HG02938 (cell line): Measurements from ENCODE around the gene ZNF23.

Experiments used
- ATAC-seq: cut with Tn5 transposase; IDR thresholded peaks from one replicate; pipeline ENCODE4 v1.9.1; 2021; ENCODE audit warnings: mild to moderate bottlenecking, moderate library complexity; ENCODE audit not compliant: unreplicated experiment

ZNF23 gene

DNA sequence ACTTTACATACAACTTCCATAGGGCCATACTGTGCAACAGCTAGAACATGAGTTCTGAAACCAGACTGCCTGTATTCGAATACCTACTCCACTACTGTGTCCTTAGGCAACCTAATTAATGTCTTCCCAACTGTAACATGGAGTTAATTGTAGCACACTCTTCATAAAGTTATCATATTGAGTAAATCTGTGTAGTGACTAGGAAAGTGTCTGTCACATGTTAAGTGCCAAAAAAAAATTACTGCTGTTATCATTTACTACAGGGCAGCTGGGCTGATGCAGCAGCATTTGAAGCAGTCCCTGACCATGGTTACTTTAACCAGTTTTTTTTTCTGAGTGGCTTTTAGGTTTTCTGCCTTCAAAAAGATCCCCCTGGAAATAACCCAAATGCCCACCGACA, 10.9 kb upstream of the ZNF23 start:
- ATAC-seq = no peak

DNA sequence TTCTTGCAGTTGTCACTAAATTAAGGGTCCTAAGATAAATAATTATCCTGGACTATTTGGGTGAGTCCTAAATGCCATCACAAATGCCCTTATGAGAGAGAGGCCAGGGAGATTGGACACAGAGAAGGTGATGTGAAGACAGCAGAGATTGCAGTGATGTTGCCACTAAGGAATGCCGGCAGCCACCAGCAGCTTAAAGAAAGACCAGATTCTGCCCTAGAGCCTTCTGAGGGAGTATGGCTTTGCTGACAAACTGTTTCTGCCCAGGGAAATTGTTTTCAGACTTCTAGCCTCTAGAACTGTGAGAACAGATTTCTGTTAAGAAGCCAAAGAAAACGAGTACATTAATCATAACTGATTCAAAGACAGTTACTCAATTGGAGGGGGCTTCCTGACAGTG, 10.0 kb upstream of the ZNF23 start:
- no peak for ATAC-seq

DNA sequence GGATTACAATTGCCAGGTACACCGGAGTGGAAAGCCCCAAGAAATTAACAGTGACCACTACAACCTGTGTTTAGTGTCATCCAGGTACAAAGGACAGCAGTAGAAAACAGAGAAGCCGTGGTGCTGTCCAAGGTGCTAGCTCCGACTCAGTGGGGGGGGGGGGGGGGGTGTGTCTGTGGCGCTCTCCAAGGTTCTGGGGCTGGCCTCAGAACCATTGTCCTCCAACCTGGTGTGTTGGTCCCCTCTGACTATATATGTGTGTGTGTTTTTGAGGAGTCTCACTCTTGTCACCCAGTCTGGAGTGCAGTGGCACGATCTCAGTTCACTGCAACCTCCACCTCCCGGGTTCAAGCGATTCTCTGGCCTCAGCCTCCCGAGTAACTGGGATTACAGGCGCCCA, 5.8 kb upstream of the ZNF23 start:
- no peak for ATAC-seq

DNA sequence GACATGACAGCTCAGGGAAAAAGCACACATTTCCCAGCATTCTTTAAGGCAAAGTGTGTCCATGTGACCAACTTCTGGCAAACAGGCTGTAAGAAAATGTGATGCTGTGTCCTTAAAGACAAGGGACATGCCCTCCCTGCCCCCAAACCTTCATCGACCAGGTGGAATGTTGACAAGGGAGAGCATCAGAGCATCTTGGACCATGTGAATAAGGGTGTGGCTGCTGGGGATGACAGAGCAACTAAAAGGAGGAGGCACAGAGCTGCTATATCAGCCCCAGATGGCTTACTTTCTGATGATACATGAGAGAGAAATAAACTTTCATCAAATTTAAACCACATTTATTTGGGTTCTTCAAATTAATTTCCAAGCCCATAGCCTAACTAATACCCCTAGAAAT, 2.2 kb upstream of the ZNF23 start:
- no peak for ATAC-seq

DNA sequence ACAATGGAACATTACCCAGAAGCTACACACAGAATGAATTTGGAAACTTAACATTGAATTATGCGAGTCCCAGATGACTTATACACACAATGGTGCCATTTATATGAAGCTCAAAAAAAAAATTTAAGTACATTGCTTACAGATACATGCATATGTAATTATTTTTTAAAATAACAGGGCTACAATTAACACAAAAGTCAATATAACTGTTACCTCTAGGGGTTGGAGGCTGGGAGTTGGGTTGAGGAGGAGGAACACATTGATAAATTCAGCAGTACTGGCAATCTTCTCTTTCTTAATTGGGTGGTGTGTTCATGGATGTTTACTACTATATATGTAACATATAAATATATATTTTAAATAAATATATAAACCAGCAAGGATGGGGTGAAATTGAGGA, 1.1 kb downstream of the ZNF23 start:
- ATAC-seq = no peak

DNA sequence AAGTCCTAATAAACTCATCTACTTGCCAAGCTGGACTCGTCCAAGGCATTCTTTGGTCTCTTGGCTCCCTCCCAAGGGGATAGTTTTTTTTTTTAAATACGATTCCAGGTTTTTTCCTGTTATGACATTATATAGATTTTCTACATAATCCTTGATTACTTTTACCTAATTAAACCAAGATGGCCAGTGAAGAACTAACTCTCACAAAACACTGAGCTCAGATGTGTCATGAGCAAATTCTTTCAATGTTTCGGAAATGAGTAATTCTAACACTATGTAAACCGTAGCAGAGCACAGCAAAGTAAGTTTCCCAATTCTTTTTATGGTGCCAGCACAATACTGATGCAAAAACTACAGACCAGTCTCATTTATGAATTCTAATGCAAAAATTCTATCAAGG, 1.8 kb downstream of the ZNF23 start:
- ATAC-seq = no peak

DNA sequence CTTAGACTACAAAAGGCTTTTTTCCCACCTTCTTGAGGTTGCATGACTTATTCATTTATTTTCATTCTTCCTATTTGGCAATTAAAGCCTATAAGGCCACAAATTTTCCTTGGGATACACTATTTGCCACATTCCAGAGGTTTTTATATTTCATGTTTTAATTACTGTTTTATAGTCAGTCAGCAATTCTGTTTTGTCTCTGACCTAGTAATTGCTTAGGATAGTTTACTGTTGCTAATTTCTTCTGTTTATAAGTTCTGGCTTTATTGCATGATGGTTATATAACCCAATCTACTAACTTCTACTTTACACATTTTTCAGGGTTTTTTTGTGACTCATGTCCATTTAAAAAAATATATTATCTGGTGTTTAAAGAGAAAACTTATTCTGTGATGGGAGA, 2.5 kb downstream of the ZNF23 start:
- ATAC-seq = no peak

DNA sequence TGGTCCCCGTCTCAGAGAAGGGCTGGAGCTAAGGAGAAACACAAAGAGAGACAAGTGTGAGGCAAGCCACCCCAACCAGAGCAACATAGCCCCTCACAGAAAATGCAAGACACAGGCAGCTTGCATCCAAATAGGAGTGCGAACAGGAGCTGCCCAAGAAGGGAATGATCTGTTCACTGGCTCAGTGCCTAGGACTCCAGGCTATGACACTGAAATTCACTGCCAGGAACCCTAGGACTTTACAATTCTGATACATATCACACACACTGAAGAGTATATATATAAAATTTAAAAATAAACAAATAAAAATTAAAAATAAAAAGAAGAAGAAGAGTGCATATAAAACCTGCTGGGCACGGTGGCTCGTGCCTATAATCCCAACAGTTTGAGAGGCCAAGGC, 5.2 kb downstream of the ZNF23 start:
- ATAC-seq = no peak

DNA sequence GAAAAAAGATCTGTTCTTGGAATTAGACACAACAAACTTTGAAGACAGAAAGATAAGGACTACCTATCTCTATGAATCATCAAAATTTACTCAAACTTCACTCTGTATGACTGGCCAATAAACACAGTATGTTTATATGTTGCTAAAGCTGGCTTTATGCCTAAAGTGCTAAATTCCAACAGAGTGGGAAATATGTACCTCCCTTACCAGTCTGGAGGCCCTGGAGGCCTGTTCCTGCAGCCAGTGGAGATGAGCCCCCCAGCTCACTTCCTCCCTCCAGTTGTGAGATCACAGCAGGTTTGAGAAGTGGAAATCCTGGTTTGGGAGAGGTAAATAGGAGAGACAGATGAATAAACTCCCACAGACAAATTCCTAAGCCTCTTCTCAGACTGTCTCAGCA, 9.0 kb downstream of the ZNF23 start:
- ATAC-seq = no peak

DNA sequence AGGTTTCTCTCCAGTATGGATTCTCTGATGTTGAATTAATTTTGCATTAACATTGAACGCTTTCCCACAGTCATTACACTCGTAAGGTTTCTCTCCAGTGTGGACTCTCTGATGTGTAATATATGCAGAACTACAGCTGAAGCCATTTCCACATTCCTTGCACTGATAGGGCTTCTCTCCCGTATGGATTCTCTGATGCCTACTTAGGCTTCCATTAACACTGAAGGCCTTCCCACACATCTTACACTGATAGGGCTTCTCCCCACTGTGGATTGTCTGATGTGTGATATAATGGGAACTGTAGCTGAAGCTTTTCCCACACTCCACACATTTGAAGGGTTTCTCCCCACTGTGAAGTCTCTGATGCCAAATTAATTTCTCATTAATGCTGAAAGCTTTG, 13.0 kb downstream of the ZNF23 start:
- no peak for ATAC-seq

DNA sequence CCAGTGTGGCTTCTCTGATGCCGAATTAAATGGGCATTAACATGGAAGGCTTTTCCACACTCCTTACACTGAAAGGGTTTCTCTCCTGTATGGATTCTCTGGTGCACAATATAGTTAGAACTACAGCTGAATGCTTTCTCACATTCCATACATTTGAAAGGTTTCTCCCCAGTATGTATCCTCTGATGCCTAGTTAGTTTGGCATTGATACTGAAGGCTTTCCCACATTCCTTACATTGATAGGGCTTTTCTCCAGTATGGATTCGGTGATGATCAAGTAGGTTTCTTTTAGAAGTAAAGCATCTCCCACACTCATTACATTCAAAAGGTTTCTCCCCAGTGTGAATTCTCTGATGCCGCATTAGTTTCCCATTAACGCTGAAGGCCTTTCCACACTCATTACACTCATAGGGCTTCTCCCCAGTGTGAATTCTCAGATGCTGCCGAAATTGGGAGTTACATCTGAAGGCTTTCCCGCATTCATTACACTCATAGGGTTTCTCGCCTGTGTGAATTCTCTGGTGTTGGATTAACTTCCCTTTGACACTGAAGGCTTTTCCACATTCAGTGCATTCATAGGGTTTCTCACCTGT, 13.7 kb downstream of the ZNF23 start:
- no peak for ATAC-seq

DNA sequence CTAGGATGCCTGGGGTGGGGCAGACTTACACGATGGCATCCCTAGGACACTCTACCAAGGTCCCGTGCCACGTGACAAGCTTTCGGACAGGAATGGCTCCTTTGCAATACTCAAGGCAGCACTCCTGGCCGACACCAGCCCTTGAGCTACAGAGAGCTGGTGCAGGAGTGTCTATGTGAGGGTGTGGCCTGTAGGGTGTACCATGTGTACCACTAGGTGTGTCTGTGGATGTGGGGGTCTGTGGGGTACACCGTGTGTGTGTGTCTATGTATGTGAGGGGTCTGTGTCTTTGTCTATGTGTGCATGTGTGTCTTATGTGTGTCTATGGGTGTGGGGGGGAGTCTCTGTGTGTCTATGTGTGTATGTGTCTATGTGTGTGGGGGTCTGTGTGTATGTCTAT, 18.3 kb downstream of the ZNF23 start:
- no peak for ATAC-seq

DNA sequence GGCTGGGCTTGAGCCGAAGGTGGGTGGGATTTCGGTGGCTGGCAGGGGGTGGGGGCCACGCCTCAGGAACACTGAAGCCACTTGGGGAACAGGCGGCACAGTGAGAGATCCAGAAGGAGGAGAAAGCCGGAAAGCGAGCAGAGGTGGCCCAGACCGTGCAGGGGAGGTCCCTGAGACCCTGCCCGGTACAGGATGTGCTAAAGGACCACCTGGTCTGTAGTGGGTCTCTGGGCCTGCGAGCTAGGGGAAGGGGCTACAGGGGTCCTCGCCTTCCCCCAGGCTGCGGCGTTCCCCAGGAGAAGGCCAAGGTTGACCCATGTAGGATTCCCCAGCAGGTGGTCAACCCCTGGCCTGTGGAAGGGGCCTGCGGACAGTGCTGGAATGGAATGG, 20.0 kb downstream of the ZNF23 start, which contains the start of gene TLE7:
Gene TLE7, minus strand, starts transcription at position 4 of the 390 bp plus-strand sequence. CDS start 8,730 bp downstream, outside the sequence.
- ATAC-seq = no peak

DNA sequence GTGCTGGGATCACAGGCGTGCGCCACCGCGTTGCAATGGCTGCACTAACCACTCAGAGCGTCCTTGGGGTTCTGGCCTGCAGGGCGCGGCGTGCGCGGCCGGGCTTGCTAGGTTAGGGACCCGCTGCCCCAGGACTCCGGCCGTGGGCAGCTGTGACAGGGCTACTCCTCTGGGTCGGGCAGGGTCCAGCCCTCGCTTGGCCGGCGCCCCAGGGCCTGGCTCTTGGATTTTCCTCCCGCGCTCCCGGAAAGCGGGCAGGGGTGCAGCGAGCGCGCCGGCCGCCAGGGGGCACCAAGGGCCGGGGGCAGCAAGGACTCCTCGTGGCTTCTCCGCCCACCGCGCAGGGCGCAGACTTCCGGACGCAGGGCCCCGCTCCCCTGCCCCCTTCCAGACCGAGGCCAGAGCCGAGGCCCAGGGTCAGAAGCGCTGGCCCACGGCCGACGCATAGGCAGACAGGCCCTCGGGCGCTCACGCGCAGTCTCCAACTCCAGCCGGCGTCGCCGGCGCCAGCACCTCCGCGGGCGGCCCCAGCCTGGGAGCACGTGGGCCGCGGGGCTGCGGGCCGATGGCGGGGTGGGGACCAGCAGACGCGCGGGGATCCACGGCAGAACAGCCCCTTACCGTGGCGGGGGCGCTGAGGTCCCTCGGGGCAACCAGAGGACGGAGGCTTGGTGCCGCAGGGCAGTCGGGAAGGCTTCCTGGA, 20.5 kb downstream of the ZNF23 start:
- no peak for ATAC-seq

DNA sequence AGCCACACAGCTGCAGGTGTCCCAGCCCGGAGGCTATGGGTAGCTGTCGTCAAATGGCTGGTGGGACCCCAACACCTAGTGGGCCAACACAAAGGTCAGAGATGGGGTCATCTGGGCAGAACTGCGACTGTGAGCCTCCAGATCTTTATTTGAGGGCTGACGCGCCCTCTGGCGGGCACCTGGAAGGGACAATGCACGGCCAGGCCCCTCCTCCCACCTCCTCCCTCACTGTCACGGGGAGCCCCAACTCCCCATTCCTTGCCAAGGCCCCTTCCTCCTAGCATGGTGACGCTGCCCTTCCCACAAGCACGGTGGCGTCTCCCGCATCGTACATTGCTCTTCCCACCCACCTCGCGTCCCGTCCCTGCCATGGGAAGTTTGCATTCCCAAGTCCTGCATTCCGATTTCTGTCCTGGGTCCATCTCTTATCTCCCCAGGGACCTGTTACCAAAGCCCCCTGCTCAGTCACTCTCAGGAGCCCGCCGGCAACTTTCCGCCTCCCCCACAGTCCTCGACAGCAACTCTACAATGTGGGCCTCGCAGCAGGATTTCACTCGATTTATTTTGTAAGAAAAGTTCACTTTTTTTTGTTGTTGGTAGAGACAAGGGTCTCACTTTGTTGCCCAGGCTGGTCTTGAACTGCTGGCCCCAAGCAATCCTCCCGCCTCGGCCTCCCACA, 21.2 kb downstream of the ZNF23 start:
- no peak for ATAC-seq

DNA sequence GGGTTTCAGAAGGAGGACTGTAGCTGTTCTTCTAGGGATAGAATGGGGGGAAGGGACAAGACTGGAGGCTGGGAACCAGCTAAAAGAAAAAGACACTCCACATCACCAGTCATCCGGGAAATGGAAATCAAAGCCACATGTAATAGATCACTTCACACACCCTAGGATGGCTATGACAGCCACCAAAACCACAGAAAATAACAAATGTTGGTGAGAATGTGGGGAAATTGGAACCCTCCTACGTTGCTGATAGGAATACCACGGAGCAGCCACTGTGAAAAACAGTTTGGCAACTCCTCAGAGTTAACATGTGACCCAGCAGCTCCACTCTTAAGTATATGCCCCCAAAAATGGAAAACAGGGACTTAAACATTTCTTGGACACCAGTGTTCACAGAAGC, 22.5 kb downstream of the ZNF23 start:
- ATAC-seq = no peak

DNA sequence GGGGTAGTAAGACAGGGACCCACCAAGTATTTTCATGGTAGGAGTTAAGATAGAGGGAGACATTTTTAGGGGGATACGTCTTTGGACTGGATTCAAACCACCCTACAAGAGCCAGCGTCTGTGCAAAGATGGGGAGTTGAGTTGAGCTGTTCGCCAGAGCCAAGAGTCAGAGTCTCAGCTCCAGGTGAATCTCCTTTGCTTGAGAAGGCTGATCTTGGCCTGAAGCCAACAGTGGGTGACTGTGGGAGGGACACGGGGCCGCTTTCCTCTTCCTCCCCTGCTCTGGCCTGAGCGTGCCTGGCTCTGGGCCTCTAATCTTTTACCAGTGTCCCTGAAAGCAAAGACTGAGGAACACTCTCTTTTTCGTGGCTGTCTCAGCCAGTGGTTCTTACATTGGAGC, 25.6 kb downstream of the ZNF23 start:
- ATAC-seq = no peak

DNA sequence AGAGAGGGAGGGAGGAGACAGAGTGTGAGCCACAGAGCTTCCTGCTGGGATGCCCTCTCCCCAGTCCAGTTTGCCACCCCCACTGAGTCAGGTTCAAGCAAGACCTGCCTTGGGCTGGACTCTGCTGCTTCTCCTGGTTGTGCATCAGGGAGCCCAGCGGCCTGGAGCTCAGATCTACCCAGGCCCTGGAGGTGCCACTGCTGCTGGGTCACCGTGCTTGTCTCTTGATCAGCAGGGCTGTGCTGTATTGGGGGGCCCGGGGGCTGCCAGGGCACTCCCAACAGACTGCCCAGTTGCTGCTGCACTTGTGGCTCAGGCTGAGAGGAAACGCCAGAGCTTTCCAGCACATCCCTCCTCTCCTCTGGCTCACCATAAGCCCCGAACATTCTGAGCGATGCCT, 29.1 kb downstream of the ZNF23 start:
- ATAC-seq = no peak

DNA sequence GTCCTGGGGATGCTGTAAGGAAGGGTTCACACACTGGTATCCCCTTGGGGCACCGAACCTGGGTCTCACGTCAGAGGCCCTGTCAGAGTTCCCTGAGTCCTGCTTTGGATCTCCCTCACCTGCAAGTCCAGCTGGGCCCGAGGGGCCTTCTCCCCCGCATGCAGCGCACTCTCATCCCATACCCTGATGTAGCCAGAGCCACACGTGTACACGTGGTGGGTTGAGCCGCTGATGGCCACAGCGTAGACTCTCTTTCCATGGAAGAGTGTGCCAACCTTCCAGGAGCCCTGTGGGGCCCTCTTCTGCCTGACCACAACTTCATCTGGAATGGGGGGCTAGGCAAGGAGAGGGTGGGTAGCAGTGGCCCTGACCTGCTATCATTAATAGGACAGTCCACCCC, 30.1 kb downstream of the ZNF23 start:
- ATAC-seq = no peak

DNA sequence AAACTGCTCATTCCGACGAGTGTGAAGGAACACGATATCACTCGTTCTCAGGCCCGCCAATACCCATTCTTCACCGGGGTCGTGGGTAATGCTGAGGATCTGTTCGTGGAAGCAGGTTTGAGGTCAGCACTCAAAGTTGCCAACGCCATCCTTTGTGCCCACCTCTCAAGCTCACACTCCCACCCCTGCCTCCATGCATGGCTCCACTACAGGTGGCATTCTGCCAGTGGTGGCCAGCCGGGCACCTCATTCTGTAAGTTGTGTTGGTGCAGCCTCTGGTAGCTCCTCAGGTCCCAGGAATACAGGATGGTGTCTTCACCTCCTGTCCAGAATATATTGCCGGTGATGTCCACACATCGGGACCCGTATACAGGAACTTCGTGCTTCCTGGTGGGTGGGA, 30.9 kb downstream of the ZNF23 start:
- ATAC-seq = no peak

DNA sequence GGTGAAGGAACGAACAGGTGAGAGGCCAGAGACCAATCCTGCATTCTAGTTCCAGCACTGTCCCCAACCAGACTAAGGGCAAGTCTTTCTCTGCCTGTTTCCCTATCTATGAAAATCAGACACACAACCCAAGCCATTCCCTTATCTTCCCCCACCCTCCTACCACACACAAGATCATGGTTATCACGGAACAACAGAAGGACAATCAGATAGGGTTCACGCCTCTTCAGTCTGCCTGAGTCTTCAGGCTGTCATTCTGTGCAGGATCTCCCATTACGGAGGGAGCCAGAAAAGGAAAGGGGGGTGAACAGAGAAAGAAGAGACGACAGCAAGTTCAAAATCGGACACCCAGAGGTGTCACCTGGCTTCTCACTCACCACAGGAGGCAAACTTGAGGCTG, 31.3 kb downstream of the ZNF23 start:
- no peak for ATAC-seq

DNA sequence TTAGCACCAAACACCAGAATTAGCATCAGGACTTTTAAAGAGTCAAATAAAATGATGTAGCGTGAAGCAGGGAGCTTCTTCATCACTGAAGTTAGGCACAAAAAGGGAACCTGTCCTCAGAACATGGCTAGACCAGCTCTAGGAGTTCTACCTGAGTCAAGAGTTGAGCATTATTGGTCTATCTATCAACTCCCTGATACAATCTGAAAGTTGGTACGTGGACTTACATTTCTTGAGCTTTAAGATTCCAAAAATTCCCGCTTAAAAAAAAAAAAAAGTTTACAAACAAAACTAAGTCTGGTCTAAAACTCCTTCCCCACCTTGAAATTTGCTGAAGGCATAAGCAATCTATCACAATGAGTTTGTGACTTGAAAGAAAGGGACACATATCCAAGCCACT, 32.5 kb downstream of the ZNF23 start:
- no peak for ATAC-seq
